GM04503 (cell line): Measurements from ENCODE around the gene BCAP31.
"Not testable (repeated sequence)": the region's sequence is repeated elsewhere in the genome, so short reads cannot be mapped to it uniquely, and the experiment has no call there.

Source experiments
- DNase-seq: peaks from one replicate; pipeline ENCODE4 v3.0.0-alpha.2; 2012; ENCODE audit warnings: low read depth

The BCAP31 gene

DNA sequence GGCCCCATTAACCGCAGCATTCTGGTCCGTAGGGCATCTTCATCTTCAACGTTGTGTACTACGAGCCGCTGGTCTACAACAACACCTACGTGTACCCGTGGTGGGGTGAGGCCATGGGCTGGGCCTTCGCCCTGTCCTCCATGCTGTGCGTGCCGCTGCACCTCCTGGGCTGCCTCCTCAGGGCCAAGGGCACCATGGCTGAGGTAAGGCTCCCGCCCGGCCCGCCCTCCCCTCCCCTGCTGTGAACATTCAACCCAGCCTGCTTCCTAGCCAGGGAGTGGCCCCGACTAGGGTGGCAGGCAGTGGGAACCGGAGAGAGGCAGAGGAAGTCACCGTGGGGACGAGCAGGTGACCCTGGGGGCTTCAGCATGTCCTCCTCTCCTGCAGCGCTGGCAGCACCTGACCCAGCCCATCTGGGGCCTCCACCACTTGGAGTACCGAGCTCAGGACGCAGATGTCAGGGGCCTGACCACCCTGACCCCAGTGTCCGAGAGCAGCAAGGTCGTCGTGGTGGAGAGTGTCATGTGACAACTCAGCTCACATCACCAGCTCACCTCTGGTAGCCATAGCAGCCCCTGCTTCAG is 29.4 kb downstream of the BCAP31 start:
- no peak for DNase-seq

GRCh38 chrX:153694256-153694655 is 29.9 kb downstream of the BCAP31 start:
- not testable (repeated sequence) for DNase-seq

GRCh38 chrX:153693216-153694086 is 30.7 kb downstream of the BCAP31 start:
- DNase-seq = no peak

GRCh38 chrX:153692611-153693156 is 31.5 kb downstream of the BCAP31 start:
- no peak for DNase-seq

- DNase-seq = no peak
Measured at GRCh38 chrX:153692003-153692402, 32.2 kb downstream of the BCAP31 start.

DNA sequence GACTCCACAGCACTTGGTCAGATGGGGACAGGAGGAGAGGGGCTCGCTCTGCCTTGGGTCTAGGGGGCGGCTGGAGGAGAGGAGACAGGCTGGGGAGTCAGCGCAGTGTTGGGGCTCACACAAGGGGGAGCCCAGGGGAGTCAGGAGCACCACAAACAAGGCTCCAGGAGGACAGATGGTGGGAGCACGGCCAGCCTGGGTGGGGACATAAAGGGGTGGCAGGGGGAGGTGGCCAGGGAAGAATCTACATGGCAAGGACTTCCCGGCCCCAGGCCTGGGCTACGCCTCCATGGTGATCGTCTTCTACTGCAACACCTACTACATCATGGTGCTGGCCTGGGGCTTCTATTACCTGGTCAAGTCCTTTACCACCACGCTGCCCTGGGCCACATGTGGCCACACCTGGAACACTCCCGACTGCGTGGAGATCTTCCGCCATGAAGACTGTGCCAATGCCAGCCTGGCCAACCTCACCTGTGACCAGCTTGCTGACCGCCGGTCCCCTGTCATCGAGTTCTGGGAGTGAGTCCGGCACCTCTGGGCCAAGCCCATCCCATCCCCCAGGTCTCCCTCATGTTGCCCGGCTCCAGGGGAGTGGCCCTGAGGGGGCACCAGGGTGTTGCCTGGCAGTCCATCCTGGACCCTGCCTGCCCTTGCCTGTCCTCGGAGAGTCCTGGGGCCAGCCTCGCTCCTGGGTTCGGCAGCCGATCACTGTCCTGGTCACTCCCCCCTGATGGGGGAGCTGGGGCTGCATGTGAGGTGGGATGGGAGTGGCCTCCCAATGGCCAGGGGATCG is 33.0 kb downstream of the BCAP31 start:
- not testable (repeated sequence) for DNase-seq

DNA sequence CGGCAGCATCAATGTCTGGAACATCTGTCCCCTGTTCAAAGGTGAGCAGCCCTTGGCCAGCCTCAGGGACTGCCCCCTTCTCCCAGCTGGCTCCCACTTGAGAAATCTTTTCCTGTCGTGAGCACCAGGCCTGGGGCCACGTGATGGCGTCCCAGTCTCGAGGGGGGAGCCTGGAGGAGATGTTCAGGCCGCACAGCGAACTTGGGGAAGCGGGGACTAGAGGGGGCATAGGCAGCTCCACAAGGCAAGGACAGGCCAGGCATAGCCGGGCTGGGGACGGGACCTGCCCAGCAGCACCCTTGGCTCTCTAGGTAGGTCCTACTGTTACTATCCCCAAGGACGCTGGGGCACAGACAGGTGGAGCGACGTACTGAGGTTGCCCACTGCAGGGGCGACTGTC is 33.7 kb downstream of the BCAP31 start:
- no peak for DNase-seq

DNA sequence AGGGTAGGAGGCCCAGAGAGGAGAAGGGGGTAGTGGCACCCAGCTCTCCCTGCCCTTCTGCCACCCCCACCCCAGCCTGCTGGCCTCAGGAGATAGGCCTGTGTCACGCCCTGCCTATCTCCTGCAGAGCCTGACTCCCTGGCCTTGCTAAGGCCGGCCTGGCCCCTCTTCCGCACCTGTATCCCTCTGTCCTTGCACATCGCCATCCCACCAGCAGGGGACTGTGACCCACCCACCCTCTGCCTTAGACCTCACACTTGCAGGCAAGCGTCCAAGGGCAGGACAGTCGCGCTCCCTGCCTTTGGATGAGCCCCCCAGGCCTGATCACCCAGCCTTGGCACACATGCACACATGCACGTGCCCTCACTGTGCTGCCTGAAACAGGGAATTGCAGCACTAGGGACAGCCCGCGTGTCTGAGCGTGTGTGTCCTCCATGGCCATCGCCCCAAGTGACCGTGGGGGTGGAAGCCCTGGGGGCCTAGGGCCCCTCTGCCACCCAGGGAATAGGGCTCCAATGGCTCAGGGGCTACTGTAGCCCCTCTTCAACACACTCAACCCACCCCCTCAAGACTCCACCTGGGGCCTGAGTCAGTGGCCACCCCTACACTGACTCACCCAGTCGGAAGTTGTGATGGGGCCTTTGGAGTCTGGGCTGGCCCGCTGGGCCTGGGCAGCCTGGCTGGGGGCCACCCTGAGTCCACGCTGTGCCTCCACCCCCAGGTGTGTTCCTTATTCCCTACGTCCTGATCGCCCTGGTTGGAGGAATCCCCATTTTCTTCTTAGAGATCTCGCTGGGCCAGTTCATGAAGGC is 34.3 kb downstream of the BCAP31 start:
- DNase-seq = no peak

DNA sequence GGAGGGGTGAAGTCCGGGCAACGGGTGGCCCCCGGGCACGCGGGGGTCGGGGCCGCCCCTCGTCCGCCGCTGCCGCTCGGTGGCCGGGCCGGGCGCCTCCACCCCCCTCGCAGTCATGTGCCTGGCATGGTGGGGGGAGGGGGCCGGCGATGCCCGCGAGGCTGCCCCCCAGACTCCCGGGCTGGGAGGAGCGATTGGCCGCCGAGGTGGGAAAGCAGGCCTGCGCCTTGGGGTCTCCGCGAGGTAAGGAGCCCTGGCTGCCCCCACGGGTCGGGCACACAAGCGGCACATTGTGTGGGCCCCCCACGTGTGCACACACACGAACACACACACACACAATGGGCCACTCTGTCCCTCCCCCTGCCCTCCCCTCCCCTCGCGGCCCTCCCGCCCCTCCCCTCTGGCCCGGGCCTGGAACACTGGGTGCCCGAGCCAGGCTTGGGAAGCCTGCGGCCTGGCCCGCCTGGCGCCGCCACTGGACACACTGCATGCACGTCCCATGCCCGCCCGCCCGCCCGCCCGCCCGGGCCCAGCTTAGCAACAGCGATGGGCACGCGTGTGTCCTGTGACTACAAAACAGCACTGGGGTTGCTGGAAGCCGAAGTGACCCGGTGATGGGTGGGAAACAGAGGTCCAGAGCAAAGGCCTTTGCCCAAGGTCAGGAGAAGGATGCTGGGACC is 35.1 kb downstream of the BCAP31 start:
- no peak for DNase-seq

DNA sequence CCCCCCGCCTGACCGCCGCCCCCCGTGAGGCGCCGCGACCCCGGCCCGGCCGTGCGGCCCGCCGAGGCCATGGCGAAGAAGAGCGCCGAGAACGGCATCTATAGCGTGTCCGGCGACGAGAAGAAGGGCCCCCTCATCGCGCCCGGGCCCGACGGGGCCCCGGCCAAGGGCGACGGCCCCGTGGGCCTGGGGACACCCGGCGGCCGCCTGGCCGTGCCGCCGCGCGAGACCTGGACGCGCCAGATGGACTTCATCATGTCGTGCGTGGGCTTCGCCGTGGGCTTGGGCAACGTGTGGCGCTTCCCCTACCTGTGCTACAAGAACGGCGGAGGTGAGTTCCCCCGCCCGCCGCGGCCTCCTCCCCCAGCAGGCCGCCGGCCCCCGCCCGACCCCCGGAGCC is 35.7 kb downstream of the BCAP31 start:
- DNase-seq = no peak

DNA sequence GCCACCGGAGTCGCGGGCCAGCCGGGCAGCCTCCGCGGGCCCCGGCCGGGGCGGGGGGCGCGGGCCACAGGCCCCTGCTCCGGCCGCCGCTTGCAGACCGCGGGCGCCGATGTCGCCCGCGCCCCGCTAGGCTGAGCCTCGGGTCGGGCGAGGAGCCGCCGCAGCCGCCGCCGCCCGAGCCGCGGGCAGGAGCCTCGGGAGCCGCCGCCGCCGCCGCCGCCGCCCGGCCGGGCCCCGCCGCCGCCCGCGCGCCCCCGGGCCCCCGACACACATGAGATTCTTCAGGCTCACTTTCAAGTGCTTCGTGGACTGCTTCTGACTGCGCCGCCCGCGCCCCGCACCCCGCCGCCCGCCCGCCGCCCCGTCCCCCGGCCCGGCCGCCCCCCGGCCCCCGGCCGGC is 36.1 kb downstream of the BCAP31 start:
- DNase-seq = no peak

DNA sequence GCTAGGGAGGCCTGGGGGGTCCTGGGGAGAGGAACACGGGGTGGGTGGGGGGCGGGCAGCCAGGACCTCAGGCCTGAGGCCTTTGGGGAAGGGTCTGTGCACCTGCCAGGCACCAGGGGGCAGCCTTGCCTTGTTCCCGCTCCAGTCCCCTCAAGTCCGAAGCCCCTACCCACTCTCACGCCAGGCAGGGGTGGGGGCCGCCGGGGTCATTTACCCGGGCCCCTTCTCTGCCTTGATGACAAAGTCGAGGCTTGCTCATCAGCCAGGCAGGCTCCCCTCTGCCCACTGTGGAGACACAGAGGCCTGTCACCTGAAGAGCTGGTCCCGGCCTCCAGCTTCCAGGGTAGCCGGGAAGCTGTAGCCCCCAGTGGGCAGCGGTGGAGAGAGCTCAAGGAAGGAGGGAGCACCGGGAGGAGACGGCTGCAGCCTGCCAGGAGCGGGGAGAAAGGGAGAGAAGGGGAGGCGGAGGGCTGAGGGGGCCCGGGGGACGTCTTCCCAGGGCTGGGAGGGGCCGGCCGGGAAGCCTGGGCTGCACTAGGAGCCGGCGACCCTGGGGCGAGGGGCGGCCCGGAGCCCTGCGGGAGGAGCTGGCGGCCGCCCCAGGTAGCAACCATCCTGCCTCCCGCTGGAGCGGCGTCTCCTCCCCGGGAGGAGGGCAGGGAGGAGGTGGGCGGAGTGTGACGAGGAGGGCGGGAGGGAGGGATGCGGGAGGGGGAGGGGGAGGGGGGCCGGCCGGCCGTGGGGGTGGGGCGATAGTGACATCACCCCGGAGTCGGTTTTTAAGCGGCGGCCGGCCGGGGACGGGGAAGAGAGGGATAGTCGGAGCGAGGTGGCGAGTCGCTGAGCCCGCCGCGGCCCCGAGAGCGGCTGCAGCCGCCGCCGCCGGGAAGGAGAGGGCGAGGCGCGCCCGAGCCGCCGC is 36.8 kb downstream of the BCAP31 start, which contains the start of gene SLC6A8:
TSS of gene SLC6A8 (plus strand) at position 806 of the 919 bp plus-strand sequence. CDS start 649 bp downstream, outside the sequence.
- no peak for DNase-seq

- DNase-seq = no peak
Measured at GRCh38 chrX:153686711-153687110, 37.5 kb downstream of the BCAP31 start.

DNA sequence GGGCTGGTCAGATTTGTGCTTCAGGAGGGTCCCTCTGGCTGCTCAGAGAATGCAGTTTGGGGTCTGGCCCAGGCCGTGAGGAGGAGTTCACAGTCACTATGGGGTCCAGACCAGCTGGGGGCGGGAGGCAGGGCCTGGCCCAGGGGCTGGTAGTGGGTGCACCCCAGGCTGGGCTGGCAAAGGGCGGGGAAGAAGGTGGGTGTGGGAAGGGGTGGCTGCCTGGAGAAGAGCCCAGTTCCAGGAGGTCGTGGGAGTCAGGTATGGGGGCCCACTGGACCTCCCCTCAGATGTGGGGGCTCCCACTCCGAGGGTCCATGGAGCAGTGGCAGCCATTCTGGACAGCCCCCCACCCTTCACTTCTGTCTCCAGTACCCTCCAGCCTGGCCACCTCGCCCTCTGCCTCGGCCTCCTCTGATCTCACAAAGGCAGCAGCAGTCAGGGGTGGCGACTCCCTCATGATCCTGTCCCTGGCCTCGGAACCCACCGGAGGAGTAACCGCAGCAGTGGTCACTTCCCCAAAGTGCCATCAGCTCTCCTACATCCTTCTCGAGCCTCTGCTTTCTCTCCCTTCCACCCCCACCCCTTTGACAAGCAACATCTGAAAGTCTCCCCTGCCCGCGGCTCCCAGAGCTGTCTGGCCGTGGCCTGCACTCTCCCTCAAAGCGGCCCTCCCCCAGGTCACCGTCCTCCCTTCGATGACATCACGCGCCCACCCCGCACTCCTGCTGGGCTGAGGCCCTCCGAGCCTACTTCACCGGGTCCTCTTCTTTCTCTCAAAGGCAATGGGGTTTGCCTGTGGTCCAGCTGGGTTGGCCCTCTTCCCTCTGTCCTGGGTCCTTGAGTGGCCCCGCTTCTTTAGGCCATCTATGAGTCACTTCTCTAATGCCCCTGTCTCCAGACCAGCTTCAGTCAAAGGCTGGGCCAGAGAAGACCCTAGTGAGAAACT is 38.2 kb downstream of the BCAP31 start:
- no peak for DNase-seq

DNA sequence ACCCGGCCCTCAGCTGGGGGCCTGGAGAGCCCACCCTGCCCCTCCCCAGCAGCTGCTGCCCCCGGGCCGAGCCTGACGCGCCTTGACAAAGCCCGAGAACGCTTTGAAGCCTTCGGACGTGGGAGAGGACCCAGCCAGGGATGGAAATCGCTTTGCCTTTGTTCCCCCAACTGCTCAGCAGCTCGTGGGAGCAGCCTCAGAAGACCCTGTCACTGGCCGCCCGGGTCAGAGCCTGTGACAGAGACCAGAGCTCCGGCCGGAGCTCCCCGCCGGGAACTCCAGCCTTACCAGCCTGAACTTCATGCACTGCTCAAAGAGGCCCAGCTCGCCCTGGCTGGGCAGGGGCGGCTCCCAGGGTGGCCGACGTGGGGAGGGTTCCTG is 39.0 kb downstream of the BCAP31 start:
- no peak for DNase-seq

DNA sequence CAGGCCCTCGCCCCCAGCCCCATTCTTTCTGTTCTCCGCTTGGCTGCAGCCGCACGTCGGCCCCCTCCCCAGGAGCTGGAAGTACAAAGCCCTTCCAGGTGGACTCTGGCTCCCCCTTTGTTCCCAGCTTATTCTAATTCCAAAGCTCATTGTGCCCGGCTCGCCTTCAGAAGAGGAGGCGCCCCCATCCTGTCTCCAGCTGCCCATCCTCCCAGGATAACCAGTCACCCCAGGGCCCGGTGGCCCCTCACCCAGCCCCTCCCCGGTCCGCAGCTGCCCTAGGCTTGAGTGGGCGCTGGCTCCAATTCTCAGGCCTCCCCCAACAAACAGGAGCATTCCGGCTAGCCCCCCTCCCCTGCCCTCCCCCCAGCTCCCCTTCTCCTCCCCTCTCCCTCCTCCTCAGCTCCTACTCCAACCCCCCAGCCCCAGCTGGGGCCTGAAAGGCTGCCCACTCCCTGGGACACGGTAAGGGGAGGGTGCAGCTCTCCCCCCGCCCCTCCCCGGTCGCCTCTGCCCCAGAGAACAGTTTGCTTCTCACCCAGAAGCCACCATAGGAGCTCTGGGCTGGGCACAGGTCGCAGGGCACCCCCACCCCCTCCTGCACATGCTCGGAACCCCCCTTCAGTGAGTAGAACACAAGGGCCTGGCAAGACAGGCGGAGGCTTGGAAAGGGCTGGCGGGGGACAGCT is 39.6 kb downstream of the BCAP31 start:
- DNase-seq = no peak

DNA sequence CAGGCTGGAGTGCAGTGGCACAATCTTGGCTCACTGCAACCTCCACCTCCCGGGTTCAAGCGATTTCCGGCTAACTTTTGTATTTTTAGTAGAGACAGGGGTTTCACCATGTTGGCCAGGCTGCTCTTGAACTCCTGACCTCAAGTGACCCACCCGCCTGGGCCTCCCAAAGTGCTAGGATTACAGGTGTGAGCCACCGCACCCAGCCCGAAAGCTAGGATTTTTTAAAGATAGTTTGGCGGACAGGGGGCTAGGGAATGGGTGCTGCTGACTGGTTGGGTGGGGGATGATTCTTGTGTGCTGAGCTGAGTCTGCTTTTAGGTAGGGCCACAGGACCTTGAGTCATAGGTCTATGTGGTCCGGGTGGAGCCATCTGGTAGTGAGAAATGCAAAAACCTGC is 40.7 kb downstream of the BCAP31 start:
- not testable (repeated sequence) for DNase-seq

DNA sequence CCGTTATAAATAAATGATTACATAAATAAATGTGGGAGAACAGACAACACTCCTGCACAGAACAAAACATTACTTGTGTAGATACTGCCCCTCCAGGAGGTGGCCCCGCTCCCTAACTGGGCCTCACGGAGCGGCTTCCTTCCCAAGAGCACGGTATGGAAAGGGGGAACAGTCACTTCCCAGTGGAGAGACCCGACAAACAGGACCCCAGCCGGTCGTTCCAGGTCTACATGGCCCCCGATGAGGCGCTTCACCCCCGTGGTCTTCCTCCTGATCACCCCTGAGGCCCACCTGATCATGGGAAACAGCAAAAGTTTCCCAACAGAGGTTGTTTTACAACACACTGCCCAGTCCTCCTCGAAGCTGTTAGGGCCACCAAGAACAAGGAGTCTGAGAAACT is 43.0 kb downstream of the BCAP31 start:
- no peak for DNase-seq
